H9 (cell line): Measurements from ENCODE around the gene BOD1. TPM values are rescaled to one million over a fixed set of nuclear protein-coding genes. Genes with fewer than 3 reads are reported as not detected.
A peak's percentile ranks its signal among the peaks of the same experiment; 100 is the strongest.

Experiments used
- DNase-seq: peaks from one replicate; pipeline ENCODE4 v3.0.0-alpha.2; 2017
- H2AFZ ChIP-seq: one replicate; pipeline ENCODE4 v1.6.1; 2013; ENCODE audit warnings: mild to moderate bottlenecking, low read length, control low read depth, moderate library complexity
- H2AK5ac ChIP-seq: 2 replicates; pipeline ENCODE4 v1.6.1; 2013; ENCODE audit warnings: low read length, control low read depth, mixed read lengths; ENCODE audit not compliant: insufficient read length
- H2BK120ac ChIP-seq: one replicate; pipeline ENCODE4 v1.6.1; 2013; ENCODE audit warnings: low read depth, mild to moderate bottlenecking, low read length, control low read depth, inconsistent platforms; ENCODE audit not compliant: poor library complexity, severe bottlenecking
- H2BK12ac ChIP-seq: 2 replicates; pipeline ENCODE4 v1.6.1; 2013; ENCODE audit warnings: low read length, control low read depth, mixed read lengths, low read depth; ENCODE audit not compliant: insufficient read length
- H2BK15ac ChIP-seq: 2 replicates; pipeline ENCODE4 v1.6.1; 2013; ENCODE audit warnings: low read depth, low read length, control low read depth
- H2BK20ac ChIP-seq: one replicate; pipeline ENCODE4 v1.6.1; 2013; ENCODE audit warnings: low read depth, mild to moderate bottlenecking, low read length, control low read depth, inconsistent platforms; ENCODE audit not compliant: poor library complexity, severe bottlenecking
- H2BK5ac ChIP-seq: 2 replicates; pipeline ENCODE4 v1.6.1; 2013; ENCODE audit warnings: low read length, control low read depth, mixed read lengths; ENCODE audit not compliant: insufficient read length
- H3K14ac ChIP-seq: 2 replicates; pipeline ENCODE4 v1.6.1; 2013; ENCODE audit warnings: low read length, control low read depth; ENCODE audit not compliant: insufficient read depth
- H3K18ac ChIP-seq: 2 replicates; pipeline ENCODE4 v1.6.1; 2013; ENCODE audit warnings: low read depth, mild to moderate bottlenecking, mixed read lengths, low read length, control low read depth; ENCODE audit not compliant: insufficient read length
- H3K23ac ChIP-seq: 2 replicates; pipeline ENCODE4 v1.6.1; 2013; ENCODE audit warnings: low read length, control low read depth, mixed read lengths, low read depth; ENCODE audit not compliant: insufficient read length
- H3K23me2 ChIP-seq: 2 replicates; pipeline ENCODE4 v1.6.1; 2013; ENCODE audit warnings: low read depth, mild to moderate bottlenecking, mixed read lengths, low read length, control low read depth; ENCODE audit not compliant: insufficient read length, poor library complexity, severe bottlenecking
- H3K27ac ChIP-seq: 2 replicates; pipeline ENCODE4 v1.5.1; 2013; ENCODE audit warnings: low read length, control low read depth, mixed read lengths, low read depth; ENCODE audit not compliant: insufficient read length
- H3K27me3 ChIP-seq: 2 replicates; pipeline ENCODE4 v1.6.1; 2013; ENCODE audit warnings: low read length, control low read depth, inconsistent platforms; ENCODE audit not compliant: insufficient read depth
- H3K4ac ChIP-seq: 2 replicates; pipeline ENCODE4 v1.6.1; 2013; ENCODE audit warnings: low read depth, mild to moderate bottlenecking, control low read depth, inconsistent platforms, low read length, moderate library complexity
- H3K4me1 ChIP-seq: 2 replicates; pipeline ENCODE4 v1.6.1; 2013; ENCODE audit warnings: low read length, control low read depth, inconsistent platforms; ENCODE audit not compliant: insufficient read depth
- H3K4me2 ChIP-seq: 2 replicates; pipeline ENCODE4 v1.6.1; 2013; ENCODE audit warnings: low read length, control low read depth, mixed read lengths; ENCODE audit not compliant: insufficient read length, insufficient read depth
- H3K56ac ChIP-seq: 2 replicates; pipeline ENCODE4 v1.6.1; 2013; ENCODE audit warnings: low read depth, mild to moderate bottlenecking, mixed read lengths, low read length, control low read depth; ENCODE audit not compliant: insufficient read length
- H3K79me1 ChIP-seq: 2 replicates; pipeline ENCODE4 v1.6.1; 2013; ENCODE audit warnings: low read depth, mild to moderate bottlenecking, moderate library complexity, low read length, control low read depth, inconsistent platforms; ENCODE audit not compliant: insufficient read depth, poor library complexity, severe bottlenecking
- H3K79me2 ChIP-seq: 2 replicates; pipeline ENCODE4 v1.6.1; 2013; ENCODE audit warnings: low read length, control low read depth, inconsistent platforms; ENCODE audit not compliant: insufficient read depth
- H3K9ac ChIP-seq: 2 replicates; pipeline ENCODE4 v1.6.1; 2013; ENCODE audit warnings: low read length, control low read depth, mixed read lengths; ENCODE audit not compliant: insufficient read length; ENCODE audit errors: extremely low read depth
- H3K9me3 ChIP-seq: one replicate; pipeline ENCODE4 v1.6.1; 2013; ENCODE audit warnings: low read depth, low read length, inconsistent platforms; ENCODE audit not compliant: control insufficient read depth
- H3T11ph ChIP-seq: one replicate; pipeline ENCODE4 v1.6.1; 2013; ENCODE audit warnings: mild to moderate bottlenecking, low read length, control low read depth, inconsistent platforms
- H4K20me1 ChIP-seq: one replicate; pipeline ENCODE4 v1.6.1; 2013; ENCODE audit not compliant: control insufficient read depth, insufficient read length, insufficient read depth
- H4K5ac ChIP-seq: 2 replicates; pipeline ENCODE4 v1.6.1; 2013; ENCODE audit warnings: low read depth, mild to moderate bottlenecking, mixed read lengths, low read length, control low read depth; ENCODE audit not compliant: insufficient read length
- H4K8ac ChIP-seq: replicated peaks from 2 replicates; pipeline ENCODE4 v1.6.1; 2013; ENCODE audit warnings: low read length, control low read depth, mixed read lengths, low read depth; ENCODE audit not compliant: insufficient read length
- H4K91ac ChIP-seq: 2 replicates; pipeline ENCODE4 v1.6.1; 2013; ENCODE audit warnings: low read depth, mild to moderate bottlenecking, moderate library complexity, mixed read lengths, low read length, control low read depth; ENCODE audit not compliant: insufficient read length
- H3K27ac Mint-ChIP-seq, 3 experiments: 2 replicates in 2 of 3; 3 replicates in 1 of 3; pipeline ENCODE4 v1.8.0; 2020 to 2021; ENCODE audit warnings: mixed read lengths in 3 of 3, mild to moderate bottlenecking in 1 of 3, moderate library complexity in 1 of 3
- H3K27me3 Mint-ChIP-seq: 2 replicates; pipeline ENCODE4 v1.8.0; 2021; ENCODE audit warnings: low read depth, mild to moderate bottlenecking, moderate library complexity, mixed read lengths
- H3K36me3 Mint-ChIP-seq, 3 experiments: 2 replicates in 2 of 3; 3 replicates in 1 of 3; pipeline ENCODE4 v1.8.0; 2020 to 2021; ENCODE audit warnings: low read depth in 3 of 3, mixed read lengths in 3 of 3; ENCODE audit not compliant: insufficient read depth in 1 of 3
- H3K4me1 Mint-ChIP-seq, 2 experiments: 2 replicates each; pipeline ENCODE4 v1.8.0; 2020; ENCODE audit warnings: mixed read lengths in 2 of 2
- H3K4me3 Mint-ChIP-seq, 2 experiments: 2 replicates in 1 of 2; 3 replicates in 1 of 2; pipeline ENCODE4 v1.8.0; 2020 to 2021; ENCODE audit warnings: mild to moderate bottlenecking in 2 of 2, mixed read lengths in 2 of 2, moderate library complexity in 1 of 2
- H3K9me3 Mint-ChIP-seq, 2 experiments: 2 replicates in 1 of 2; 3 replicates in 1 of 2; pipeline ENCODE4 v1.8.0; 2020; ENCODE audit warnings: mild to moderate bottlenecking in 2 of 2, mixed read lengths in 2 of 2, moderate library complexity in 1 of 2
- CTCF ChIP-seq: fragments of 200-600 bp; sonication (generic); conservative IDR thresholded peaks from 3 replicates; pipeline ENCODE4 v1.8.0; 2021; ENCODE audit warnings: antibody characterized with exemption, mild to moderate bottlenecking
- WGBS: extraction: QIAGEN DNeasy Blood & Tissue Kit; methylation state at CpG from one replicate; pipeline ENCODE4 v1.1.7; 2013; ENCODE audit warnings: missing lambda C conversion rate, low lambda C conversion rate, mixed read lengths; ENCODE audit not compliant: insufficient read length; ENCODE audit errors: extremely low coverage; 5-methylcytosine and 5-hydroxymethylcytosine counted together
- total RNA-seq: library from RNA; stranded (reverse); gene quantifications from 2 replicates; pipeline ENCODE4 v1.2.1, GENCODE V29; 2021

BOD1 gene
- total RNA-seq, 1 experiment from 2014 or later = 121 TPM

- Histone ChIP-seq H4K8ac (no peak overlapping the region), H2BK5ac (no peak overlapping the region), H3K18ac (peak overlapping the region; percentile 15), H3K4me1 (peaks cover 8% of the 10 kb centered on the region; the same call in 1 of the 2 replicates), H3K79me2 (no peaks in the 10 kb centered on the region), H3K79me1 (no peaks in the 10 kb centered on the region), H3K27ac (peak overlapping the region; percentile 61), H3K23ac (no peak overlapping the region), H3K4ac (no peak overlapping the region), H2BK120ac (no peak overlapping the region), H3K27me3 (no peaks in the 10 kb centered on the region), H2BK12ac (no peak overlapping the region), H2BK20ac (peak overlapping the region; percentile 45), H2BK15ac (no peak overlapping the region), H3K14ac (peak overlapping the region; percentile 84), H3T11ph (no peak overlapping the region), H4K5ac (no peak overlapping the region), H3K4me2 (peak overlapping the region; percentile 28), H3K9ac (no peak overlapping the region), H3K9me3 (no peaks in the 10 kb centered on the region), H2AFZ (no peak overlapping the region), H2AK5ac (no peak overlapping the region), H4K91ac (no peak overlapping the region), H4K20me1 (no peaks in the 10 kb centered on the region), H3K23me2 (no peaks in the 10 kb centered on the region), H3K56ac (no peak overlapping the region)
- Mint-ChIP-seq H3K4me1 (peaks cover 39 to 48% of the 10 kb centered on the region in 2 experiments), H3K27ac (peak overlapping the region; percentile 95 to 97 (median 96)), H3K36me3 (no peaks in the 10 kb centered on the region), H3K27me3 (peaks cover 1% of the 10 kb centered on the region), H3K4me3 (peak overlapping the region; percentile 31 to 67; a peak in 4 of 5 replicates), H3K9me3 (no peaks in the 10 kb centered on the region)
- TF ChIP-seq CTCF = no peak
- WGBS = no CpG with 5 or more reads among the region's 11 CpGs
- peak; percentile 64 for DNase-seq
These were observed 11.5 kb upstream of the BOD1 start for GRCh38 chr5:173627860-173628392.
